Ovary (tissue), 9 donors: ENCODE measurements around the gene HS6ST3. TPM values are rescaled to one million over a fixed set of nuclear protein-coding genes. Genes with fewer than 3 reads are reported as not detected.

Source experiments
- DNase-seq, 5 donors: peaks; one replicate each; pipeline ENCODE4 v3.0.0-alpha.2; 2019 to 2020
- H3K27ac ChIP-seq, 2 donors: fragments of 200-600 bp; one replicate each; pipeline versions ENCODE4 v1.5.1 to v1.8.0; 2019 to 2022
- H3K27me3 ChIP-seq: fragments of 200-600 bp; one replicate; pipeline ENCODE4 v1.8.0; 2022
- H3K36me3 ChIP-seq: fragments of 200-600 bp; sonication (generic); one replicate; pipeline ENCODE4 v1.5.1; 2019
- H3K4me1 ChIP-seq: one replicate; pipeline ENCODE4 v1.8.1; 2013; ENCODE audit warnings: mild to moderate bottlenecking, moderate library complexity; ENCODE audit not compliant: insufficient read depth
- H3K4me3 ChIP-seq: fragments of 200-600 bp; sonication (generic); one replicate; pipeline ENCODE4 v1.5.1; 2017
- H3K9me3 ChIP-seq, 2 donors: fragments of 200-600 bp in 1 of 2; sonication (generic) in 1 of 2; one replicate each; pipeline versions ENCODE4 v1.5.1 to v1.8.1; 2013 to 2019; ENCODE audit warnings: mild to moderate bottlenecking in 1 of 2, moderate library complexity in 1 of 2
- EP300 ChIP-seq: sonication (generic); formaldehyde crosslinking; IDR thresholded peaks from one replicate; pipeline ENCODE4 v1.6.1; 2017; ENCODE audit warnings: antibody characterized with exemption
- POLR2A ChIP-seq: fragments of 450-650 bp; IDR thresholded peaks from one replicate; pipeline ENCODE4 v1.6.1; 2017; ENCODE audit warnings: antibody characterized with exemption, mild to moderate bottlenecking, moderate library complexity
- WGBS, 3 donors: extraction: QIAGEN DNeasy Blood & Tissue Kit in 1 of 3; methylation state at CpG; one replicate each; pipeline versions ENCODE4 v1.1.5 to v1.1.7; 2013 to 2017; 5-methylcytosine and 5-hydroxymethylcytosine counted together
- intact Hi-C, 4 donors: fragments of 100-400 bp; cut with DNase I; formaldehyde crosslinking; loops; one replicate each; pipeline versions ENCODE4 v1.11.0 to v1.15.1; 2022 to 2023
- polyA plus RNA-seq, 2 donors: library from polyadenylated mRNA; stranded (reverse); fragments of 200-250 nt in 1 of 2; fragments of 350-450 nt in 1 of 2; fragmentation: Illumina TruSeq in 1 of 2; extraction: RNeasy Lipid Tissue Mini Kit (QIAGEN cat#74804) in 1 of 2; gene quantifications; one replicate each; pipeline ENCODE4 v1.2.3, GENCODE V29; 2013 to 2014
- total RNA-seq, 7 donors: library from RNA; depleted of rRNA in 2 of 7; stranded (reverse); fragments of >200 nt in 2 of 7; fragmentation: NEBNext Ultra II Directional in 3 of 7; extraction: Animal tissue kit (Norgen Biotek cat#: 25700) in 3 of 7; gene quantifications; one replicate each; pipeline versions ENCODE4 v1.1.0 to v1.2.4, GENCODE V29; 2016 to 2023
- TF ChIP-seq, protein P1 (sequence below), 3 donors: fragments of 450-650 bp in 2 of 3; fragments of 200-600 bp in 1 of 3; IDR thresholded peaks; one replicate each; pipeline versions ENCODE4 v1.5.1 to v1.8.0; 2016 to 2022; ENCODE audit warnings: antibody characterized with exemption in 3 of 3, mild to moderate bottlenecking in 1 of 3
- donor health status: DM: no; HTN: no; CAD: no; lungs with moderate emphysema.
- donor health status: DM: no; HTN: no; CAD: no.
- donor health status: Bipolar disorder and iron deficiency.
- donor health status: DM: yes; HTN: yes; CAD: no.
- donor health status: DM: no; HTN: no; CAD: no.
- donor health status: DM: yes; HTN: yes; CAD: no.

The HS6ST3 gene
- total and polyA plus RNA-seq, 9 donors, result 0.05 to 0.46 (median 0.19) TPM; not detected in 3

DNA sequence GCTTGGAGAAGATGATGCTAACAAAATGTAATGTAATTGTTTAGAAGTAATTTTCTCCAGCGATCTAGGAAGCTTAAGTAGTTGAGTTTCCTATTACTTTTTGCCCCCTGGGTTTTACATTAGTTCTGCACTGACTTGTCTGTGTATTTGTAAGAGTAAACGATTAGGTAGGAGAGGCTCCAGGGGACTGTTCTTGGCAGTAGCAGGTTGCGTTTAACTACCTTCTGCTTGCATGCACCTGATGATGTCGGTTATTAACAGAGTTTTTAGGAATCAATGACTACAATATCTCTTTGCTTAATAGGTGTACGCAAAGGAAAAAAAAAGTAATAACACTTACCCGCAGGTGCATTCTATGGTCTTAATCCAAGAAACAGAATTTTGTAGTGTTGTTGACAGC, 18.4 kb upstream of the HS6ST3 start:
- H3K36me3 ChIP-seq, result no peaks in the 10 kb centered on the region
- TF ChIP-seq, protein P1, sequence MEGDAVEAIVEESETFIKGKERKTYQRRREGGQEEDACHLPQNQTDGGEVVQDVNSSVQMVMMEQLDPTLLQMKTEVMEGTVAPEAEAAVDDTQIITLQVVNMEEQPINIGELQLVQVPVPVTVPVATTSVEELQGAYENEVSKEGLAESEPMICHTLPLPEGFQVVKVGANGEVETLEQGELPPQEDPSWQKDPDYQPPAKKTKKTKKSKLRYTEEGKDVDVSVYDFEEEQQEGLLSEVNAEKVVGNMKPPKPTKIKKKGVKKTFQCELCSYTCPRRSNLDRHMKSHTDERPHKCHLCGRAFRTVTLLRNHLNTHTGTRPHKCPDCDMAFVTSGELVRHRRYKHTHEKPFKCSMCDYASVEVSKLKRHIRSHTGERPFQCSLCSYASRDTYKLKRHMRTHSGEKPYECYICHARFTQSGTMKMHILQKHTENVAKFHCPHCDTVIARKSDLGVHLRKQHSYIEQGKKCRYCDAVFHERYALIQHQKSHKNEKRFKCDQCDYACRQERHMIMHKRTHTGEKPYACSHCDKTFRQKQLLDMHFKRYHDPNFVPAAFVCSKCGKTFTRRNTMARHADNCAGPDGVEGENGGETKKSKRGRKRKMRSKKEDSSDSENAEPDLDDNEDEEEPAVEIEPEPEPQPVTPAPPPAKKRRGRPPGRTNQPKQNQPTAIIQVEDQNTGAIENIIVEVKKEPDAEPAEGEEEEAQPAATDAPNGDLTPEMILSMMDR (IDR thresholded peaks at IDR 0.05), result no peak
- no peak for TF ChIP-seq POLR2A
- H3K4me3 ChIP-seq, result no peak overlapping the region
- WGBS, 3 donors, result 73 to 89% (median 84%) methylated on average over 6 of the region's 6 CpGs
- H3K4me1 ChIP-seq, result no peaks in the 10 kb centered on the region
- H3K9me3 ChIP-seq, result no peaks in the 10 kb centered on the region
- H3K27ac ChIP-seq, result no peak overlapping the region
- intact Hi-C loops, result no loop called here
- no peak for DNase-seq
- H3K27me3 ChIP-seq, result no peaks in the 10 kb centered on the region

DNA sequence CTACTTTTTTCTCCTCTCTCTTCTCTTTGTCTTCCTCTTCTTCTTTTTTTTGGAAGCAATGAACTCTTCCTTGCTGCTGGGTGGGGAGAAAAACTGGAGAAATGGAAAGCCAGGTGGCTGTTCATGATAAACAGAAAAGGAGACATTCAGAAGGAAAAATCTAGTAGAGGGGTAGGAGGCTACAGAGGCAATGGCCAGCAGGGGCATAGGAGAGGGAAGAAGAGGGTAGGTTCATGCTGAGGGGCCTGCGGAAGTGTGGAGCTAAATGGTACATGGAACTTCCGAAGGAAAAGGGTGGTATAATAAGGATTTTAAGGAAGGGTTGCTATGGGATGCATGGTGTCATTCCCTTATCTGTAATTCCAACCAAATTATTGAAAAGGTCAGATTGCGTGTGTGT, 17.5 kb upstream of the HS6ST3 start:
- TF ChIP-seq POLR2A (no peak), EP300 (no peak)
- TF ChIP-seq, protein P1 (IDR thresholded peaks at IDR 0.05), result no peak
- WGBS, 3 donors, result 70 to 85% (median 75%) methylated on average over 3 of the region's 3 CpGs
- no peak overlapping the region for H3K4me3 ChIP-seq
- no peaks in the 10 kb centered on the region for H3K4me1 ChIP-seq
- H3K27ac ChIP-seq, result no peak overlapping the region
- no peaks in the 10 kb centered on the region for H3K9me3 ChIP-seq
- H3K36me3 ChIP-seq, result no peaks in the 10 kb centered on the region
- DNase-seq, result no peak
- no peaks in the 10 kb centered on the region for H3K27me3 ChIP-seq
- intact Hi-C loops, result no loop called here

DNA sequence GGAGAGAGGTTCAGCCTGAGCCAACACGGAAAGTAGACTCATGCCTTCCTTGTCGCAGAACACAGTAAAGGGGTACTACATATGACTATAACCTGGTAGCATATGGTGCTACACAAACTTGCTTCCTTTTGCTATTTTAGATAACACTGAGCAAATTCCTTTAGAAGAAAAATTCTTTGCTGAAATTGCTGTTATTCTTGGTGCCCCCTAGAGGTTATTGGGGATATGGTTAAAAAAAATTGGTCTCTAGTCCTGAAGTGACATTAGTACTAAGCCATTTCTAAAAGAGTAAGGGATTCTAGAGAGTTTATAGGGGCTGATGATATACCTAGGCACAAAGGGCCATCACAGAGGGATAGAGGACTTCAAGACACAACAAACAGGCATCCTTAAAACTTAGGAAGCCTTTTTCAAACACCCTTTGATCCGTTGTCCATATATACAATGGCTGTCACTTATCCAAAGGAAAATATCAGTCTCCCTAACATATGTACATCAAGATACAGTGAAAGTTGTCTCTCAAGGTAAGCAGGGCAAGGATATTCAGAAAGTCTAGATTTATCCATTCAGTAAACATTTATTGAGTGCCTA, 13.9 kb upstream of the HS6ST3 start:
- Histone ChIP-seq H3K4me3 (no peak overlapping the region), H3K27me3 (no peaks in the 10 kb centered on the region), H3K36me3 (no peaks in the 10 kb centered on the region), H3K9me3 (no peaks in the 10 kb centered on the region), H3K4me1 (no peaks in the 10 kb centered on the region), H3K27ac (no peak overlapping the region)
- no peak for DNase-seq
- intact Hi-C loops, result no loop called here
- no peak for TF ChIP-seq POLR2A
- TF ChIP-seq EP300, result no peak
- TF ChIP-seq, protein P1 (IDR thresholded peaks at IDR 0.05), result no peak
- 66 to 80% (median 74%) methylated on average over 3 of the region's 3 CpGs for WGBS, 3 donors

DNA sequence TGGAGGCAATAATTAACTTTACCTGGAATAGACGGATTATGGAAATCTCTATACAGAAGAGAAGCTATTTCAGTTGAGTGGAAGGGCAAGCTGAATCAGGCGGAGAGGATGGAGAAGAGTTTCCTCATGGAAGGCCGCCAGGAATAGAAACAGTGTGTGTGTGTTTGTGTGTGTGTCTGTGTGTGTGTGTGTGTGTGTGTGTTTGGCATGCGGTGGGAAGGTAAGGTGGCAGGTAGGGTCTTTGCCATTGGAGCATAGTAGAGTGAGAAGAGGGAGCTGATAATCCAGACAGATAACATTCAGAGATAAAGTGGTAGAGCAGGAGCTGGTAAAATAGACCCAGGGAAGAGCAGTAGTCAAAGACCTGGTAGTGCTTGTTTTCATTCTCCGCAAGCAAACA, 9.2 kb upstream of the HS6ST3 start:
- DNase-seq, result no peak
- WGBS, 3 donors, result 88 to 94% (median 93%) methylated on average over 5 of the region's 5 CpGs
- intact Hi-C loops, result no loop called here
- Histone ChIP-seq H3K4me3 (no peak overlapping the region), H3K4me1 (no peaks in the 10 kb centered on the region), H3K27me3 (no peaks in the 10 kb centered on the region), H3K9me3 (no peaks in the 10 kb centered on the region), H3K36me3 (no peaks in the 10 kb centered on the region), H3K27ac (no peak overlapping the region)
- TF ChIP-seq EP300, result no peak
- TF ChIP-seq, protein P1 (IDR thresholded peaks at IDR 0.05), result no peak
- no peak for TF ChIP-seq POLR2A
